HG03457 (cell line): Measurements from ENCODE around the gene LDLRAD3.

ENCODE experiments used
- ATAC-seq: cut with Tn5 transposase; IDR thresholded peaks from one replicate; pipeline ENCODE4 v1.9.1; 2021; ENCODE audit warnings: moderate number of reproducible peaks; ENCODE audit not compliant: unreplicated experiment

Gene LDLRAD3

DNA sequence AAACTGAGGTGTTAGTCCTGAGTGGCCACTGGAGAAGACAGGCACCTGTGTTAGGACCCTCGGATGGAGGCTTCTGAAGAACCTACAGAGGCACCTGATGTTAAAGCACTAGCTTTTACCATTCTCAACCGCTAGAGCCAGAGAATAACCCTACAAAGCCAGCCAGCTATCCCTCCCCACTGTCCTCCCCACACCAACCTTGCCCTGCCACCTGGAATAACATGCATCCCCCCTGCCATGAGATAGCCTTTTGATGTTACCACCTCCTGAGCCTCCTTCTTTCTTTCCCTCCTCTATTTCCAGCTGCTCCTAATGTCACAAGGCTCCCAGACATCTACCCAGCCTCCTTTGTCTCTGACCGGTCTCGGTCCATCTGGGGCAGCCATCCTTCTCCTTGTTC is 317.2 kb downstream of the LDLRAD3 start:
- ATAC-seq: no peak

DNA sequence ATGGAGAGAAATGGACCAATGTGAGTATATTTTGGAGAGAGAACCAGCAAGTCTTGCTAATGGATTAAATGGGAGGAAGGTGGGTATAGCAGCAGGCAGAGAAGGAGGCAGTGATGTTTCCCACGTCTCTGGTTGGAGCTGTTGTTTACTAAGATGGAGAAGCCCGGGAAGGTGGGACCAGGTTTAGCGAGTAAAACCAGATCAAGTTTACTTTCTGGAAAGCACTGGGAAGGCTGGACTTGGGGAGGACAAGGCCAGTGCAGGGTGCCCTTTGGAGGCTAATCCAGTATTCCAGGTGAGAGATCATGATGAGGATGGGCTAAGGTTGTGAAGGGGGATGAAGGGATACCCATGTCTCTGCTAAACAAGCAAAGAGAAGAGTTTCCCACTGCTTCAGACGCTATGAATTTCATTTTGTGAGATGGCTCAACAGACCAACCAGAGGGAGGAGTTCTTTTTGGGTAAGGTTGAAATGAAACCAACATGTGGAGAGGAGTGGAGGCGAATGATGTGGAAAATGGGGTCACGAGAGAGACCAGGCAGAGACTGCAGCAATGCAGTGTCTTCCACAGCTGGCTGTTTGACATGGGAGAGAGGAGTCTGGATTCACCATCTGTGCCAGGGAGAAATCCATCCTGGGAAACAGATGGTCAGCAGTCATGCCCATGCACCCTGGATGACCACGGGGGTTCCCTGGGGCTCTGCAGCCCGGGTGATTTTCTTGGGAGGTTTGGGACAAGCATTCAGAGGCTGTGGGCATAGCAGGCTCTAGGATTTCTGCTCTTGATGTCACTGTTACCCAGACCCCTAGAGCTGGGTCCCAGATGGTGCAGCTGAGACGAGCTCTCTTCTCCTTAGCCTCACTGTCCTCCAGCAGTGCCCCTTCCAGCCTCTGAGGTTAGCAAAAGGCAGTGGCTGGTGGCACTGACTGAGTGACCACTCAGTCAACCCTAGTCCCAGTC is 320.4 kb downstream of the LDLRAD3 start:
- ATAC-seq: no peak

DNA sequence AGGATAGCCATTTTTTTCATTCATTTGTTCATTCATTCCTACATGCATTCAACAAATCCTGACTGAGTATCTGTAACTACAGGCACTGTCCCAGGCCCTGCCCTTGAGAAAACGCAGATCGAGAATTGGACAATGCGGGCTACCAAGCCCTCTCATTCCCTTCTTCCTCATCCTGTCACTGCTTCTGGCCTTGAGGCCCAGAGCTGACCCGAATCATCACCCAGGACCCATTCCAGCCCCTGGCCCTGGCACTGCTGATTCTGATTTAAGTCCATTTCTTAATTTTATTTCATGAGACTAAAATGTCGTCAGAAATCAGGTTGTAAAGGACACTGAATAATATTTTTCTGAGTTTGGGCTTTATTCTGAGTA is 321.1 kb downstream of the LDLRAD3 start:
- no peak for ATAC-seq

DNA sequence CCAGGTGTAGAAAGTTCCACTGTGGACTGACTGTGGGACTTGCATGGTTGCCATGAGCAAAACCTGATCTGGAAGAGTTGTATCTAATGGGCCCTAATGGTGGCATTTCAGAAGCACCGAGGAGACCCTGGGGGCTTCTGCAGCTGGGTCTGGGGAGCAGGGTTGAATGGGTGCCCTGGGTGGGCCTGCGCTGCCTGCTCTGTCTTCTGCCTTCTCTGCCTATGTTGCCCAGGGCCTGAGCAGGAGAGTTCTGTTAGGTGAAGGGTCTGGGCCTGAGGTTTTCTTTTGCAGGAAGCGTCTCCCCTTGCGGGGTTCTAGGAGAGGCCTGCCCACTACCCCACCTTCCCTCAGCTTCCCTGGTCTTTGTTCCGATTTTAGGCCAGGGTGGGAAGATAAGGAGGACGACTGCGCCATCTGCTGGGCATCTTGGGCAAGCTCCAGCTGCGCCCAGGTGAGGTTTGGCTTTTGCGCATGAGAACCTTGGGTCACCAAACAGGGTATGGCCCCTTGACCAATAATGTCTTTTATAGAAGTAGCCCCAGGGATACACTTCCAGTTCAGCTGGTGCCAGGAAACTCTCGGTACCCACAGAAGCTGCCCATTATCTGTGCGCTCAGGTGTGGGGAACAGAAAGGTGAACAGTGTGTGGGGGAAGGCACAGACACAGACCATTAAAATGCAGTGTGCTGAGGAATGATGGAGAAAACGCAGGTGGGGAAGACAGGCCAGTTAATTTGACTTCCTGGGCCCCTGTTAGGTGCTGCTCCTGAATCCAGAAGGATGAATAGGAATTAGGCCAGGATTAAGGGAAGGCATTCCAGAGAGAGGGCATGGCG is 322.1 kb downstream of the LDLRAD3 start:
- ATAC-seq: no peak

DNA sequence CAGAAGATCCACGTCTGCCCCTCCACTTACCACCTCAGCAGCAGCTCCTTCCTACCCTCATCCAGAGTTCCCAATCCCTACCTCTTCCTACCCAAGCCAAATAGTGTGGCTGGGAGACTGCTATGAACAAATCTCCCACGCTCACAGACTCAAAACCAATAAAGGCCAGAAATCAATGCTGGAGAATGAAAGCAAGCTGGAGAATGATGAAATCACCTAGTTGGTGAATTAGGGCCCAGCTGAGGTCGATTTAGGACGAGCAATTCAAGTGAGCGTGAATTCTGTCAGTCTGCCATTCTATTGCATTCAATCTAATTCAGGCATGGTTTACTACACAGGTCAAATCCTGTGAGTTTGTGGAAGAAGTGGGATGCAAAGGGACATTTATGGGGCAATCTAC is 322.9 kb downstream of the LDLRAD3 start:
- no peak for ATAC-seq

DNA sequence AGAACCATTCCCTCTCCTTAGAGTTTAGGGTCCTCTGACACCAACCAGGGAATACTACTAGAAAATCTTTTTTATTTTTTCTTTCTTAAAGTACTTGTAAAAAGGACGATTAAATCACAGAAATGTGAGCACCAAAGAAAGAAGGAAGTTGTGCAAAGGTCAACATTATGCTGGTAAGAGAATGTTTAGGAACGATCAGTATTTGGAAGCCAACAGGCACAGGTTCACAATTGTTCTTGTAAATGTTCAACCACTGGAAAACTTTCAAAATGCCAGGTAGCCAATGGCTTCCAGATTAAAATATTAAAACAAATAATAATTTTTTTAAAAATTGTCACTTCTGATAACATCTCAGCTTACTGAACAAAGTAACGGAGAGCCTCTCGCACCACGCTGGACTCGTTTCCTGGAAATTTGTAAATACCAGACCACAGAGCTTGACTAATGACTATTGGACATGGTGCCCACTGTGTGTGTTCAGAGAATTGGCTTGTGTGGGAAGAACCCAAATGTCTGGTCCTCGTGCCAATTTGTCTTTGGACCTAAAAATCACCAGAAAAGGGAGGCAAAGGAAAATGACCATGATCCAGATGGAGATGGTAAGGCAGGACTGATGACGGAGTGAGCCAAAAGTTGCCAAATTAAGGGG is 324.6 kb downstream of the LDLRAD3 start:
- ATAC-seq: no peak

DNA sequence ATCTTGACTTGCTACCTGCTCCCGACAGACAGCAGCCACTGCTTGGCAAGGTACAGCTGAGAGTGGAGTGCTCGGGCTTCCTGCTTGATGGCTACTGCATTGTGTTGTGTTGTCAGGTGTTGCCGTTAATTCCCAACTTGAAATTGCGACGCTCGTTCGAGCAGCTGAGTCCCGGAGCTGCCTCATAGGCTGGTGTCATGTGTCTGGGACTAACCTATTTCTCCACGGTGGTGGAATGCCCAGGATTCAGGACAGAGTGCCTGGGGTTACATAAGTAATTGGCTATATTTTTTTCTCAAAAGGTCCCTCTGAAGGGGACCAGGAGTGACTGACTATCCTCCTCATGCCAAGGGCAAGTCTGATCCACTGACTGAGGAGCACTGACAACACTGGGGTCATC is 326.8 kb downstream of the LDLRAD3 start:
- ATAC-seq: no peak

DNA sequence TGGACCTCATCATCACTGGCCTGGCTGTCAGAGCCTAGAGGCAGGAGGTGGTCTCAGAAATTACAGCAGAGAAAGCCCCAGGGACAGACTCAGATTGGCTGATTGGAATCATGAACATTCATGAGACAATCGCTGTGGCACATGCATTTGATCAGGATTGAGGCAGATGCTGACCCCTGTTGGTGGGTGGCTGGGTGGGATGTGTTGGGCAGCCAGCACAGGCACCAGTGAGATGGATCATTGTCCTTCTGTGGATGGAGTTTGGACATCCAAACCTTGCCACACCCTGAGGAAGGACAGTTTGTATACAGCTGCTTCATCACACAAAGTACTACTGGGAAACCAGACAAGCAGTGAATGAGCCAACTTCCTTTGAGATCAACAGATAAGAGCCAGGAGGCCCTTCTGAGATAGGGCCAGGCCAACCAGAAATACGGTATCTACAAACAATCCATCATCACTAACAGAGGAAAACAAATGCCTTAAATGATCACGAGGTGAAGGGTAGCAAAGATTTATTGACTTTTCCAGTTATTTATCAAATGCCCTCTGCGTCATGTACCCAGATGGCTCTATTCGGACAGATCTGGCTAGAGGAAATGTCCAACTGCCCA is 328.0 kb downstream of the LDLRAD3 start:
- ATAC-seq: no peak

DNA sequence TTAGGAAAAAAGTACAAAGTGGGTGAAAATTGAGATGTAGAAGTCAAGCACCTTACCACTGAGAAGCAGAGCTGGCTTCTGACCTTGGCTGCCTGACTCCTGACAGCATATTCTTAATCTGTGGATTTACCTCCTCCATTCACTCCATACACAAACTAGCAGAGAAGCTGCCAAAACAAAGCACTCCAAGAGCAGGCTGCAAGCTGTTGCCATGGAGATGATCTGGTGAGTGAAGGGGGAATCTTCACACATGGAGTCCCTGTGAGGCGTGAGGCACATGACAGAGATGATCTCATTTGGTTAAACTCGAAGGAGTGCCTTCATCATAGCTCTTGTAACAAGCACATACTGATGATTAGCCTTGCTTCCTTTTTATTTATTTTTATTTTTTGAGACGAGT is 329.2 kb downstream of the LDLRAD3 start:
- no peak for ATAC-seq

DNA sequence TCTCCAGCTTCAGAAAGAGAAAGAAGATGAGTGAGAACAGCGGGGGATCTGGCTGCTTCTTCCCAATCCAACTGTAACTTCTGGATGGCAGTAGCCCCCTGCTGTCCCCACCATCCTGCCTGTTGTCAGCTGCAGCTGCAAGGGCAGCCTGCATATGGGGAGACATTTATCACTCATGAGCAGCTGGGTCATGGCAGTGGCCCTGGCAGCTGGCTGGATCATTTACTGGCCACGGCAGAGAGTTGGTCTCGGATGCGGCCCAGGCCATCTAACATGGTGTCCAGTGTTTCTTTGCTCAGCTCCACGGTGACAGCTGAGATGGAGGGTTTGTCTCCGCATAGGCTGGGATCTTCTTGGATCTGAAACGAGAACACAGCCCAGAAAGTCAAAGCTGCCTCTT is 330.6 kb downstream of the LDLRAD3 start:
- ATAC-seq: no peak

DNA sequence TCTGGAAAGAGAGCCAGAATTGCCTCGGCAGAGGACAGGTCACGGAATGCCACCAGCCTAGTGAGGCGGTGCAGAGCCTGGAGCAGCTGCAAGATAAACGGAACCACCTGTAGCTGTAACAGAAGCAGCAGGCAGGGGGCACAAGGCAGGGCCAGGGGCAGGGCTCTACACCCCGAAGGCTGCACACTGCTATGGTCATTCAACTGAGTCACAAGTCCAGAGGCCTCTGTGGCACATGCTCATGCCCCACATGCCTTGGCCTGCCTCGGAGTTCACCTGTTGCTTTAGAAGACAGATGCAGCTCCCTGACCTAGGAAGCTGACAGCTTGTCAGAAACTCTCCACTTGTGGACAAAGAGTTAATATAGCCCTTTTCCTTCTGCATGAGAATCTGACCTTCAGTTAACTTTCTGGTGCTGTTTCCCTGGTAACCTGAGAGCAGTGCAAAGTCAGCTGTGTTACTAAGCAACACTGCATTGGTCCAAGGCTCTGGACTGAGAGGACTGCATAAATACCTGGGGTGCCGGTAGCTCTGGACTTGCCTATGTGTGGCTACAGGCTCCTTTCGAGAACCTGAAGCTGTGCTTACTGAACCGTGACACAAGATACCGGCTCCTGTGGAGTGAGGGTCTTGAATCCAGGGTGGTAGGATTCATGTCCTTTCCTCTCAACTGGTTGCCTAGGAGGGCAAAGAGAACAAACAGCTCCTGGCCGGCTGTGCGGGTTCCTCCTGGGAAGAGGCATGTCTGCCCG is 334.8 kb downstream of the LDLRAD3 start:
- no peak for ATAC-seq

DNA sequence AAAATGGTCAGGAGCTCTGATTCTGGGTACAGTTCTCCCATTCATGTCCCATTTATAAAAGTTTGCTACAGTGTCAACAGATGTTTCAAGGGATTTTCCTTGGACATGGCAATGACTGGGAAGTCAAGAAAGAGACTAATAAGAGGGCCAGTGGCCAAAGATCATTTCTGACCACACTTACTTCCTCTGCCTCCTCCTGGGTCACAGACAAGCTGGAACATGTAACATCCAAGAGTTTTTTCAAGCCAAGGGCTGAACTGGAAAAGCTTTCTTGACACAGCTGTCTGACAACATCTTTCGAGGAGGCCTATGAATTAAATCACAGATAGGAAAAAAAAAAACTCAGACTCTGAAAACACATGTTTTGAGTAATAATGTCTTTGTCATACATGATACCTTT is 336.7 kb downstream of the LDLRAD3 start:
- ATAC-seq: no peak
